Heart left ventricle (tissue), 13 donors: ENCODE data around the gene RAX2.

Experiments
- CTCF ChIP-seq, 12 donors: fragments of 200-600 bp; sonication (generic) in 4 of 12; IDR thresholded peaks; one replicate each; pipeline versions ENCODE4 v1.5.0 to v1.8.0; 2018 to 2022; ENCODE audit warnings: antibody characterized with exemption in 12 of 12, mild to moderate bottlenecking in 5 of 12
- POLR2A ChIP-seq, 2 donors: fragments of 450-650 bp; IDR thresholded peaks; one replicate each; pipeline ENCODE4 v1.6.1; 2017; ENCODE audit warnings: antibody characterized with exemption in 2 of 2, mild to moderate bottlenecking in 2 of 2, moderate library complexity in 2 of 2
- donor health status: ischemic (EF 13 %, LVEDD 7.1; RV severe dilation, severe dysfunction).
- donor health status: DM: no; HTN: yes; CAD: no.
- donor health status: DM: no; HTN: no; CAD: no.
- donor health status: ischemic (EF 25% LVEDD 6.9; RV normal size, moderate dysfunction).
- donor health status: ischemic (EF 25% LVEDD 5.7; RV mildly dilated, moderate dysfunction).
- donor health status: ischemic (EF 35%, LVEDD 5.7; RV mildly dilated, moderate dysfunction).
- donor health status: nonischemic (EF 11% LVEDD 7.7; RV severe dilation, severe dysfunction).
- donor health status: DM: yes; HTN: yes; CAD: no.
- donor health status: PGD.
- donor health status: ischemic (EF 29% LVEDD 5.4; RV normal size, mild dysfunction).
- donor health status: nonischemic (EF 23%, LVEDD 6.1; RV moderate dilation, normal function).

- no peak for TF ChIP-seq POLR2A (IDR thresholded peaks at IDR 0.05)
- TF ChIP-seq CTCF (IDR thresholded peaks at IDR 0.05): no peak
Observed at GRCh38 chr19:3818918-3819317, 46.9 kb upstream of the RAX2 start.
